ENCODE results near the gene STEAP4.

Gene STEAP4

GRCh38 chr7:88302486-88302885, 4.2 kb downstream of the STEAP4 start:
- no peak for TF ChIP-seq CTCF (IDR thresholded peaks at IDR 0.05)

GRCh38 chr7:88301924-88302323, 4.8 kb downstream of the STEAP4 start:
- no peak for TF ChIP-seq CTCF (IDR thresholded peaks at IDR 0.05)

GRCh38 chr7:88300401-88300945, 6.2 kb downstream of the STEAP4 start:
- TF ChIP-seq CTCF (IDR thresholded peaks at IDR 0.05): no peak

GRCh38 chr7:88299126-88299525, 7.6 kb downstream of the STEAP4 start:
- no peak for TF ChIP-seq CTCF (IDR thresholded peaks at IDR 0.05)

GRCh38 chr7:88293866-88294265, 12.8 kb downstream of the STEAP4 start:
- no peak for TF ChIP-seq CTCF (IDR thresholded peaks at IDR 0.05)

- no peak for TF ChIP-seq CTCF (IDR thresholded peaks at IDR 0.05)
Observed at GRCh38 chr7:88291398-88292173, 15.1 kb downstream of the STEAP4 start.

GRCh38 chr7:88290491-88290890, 16.2 kb downstream of the STEAP4 start:
- no peak for TF ChIP-seq CTCF (IDR thresholded peaks at IDR 0.05)
